ENCODE data around the gene SLC25A22.

DNA sequence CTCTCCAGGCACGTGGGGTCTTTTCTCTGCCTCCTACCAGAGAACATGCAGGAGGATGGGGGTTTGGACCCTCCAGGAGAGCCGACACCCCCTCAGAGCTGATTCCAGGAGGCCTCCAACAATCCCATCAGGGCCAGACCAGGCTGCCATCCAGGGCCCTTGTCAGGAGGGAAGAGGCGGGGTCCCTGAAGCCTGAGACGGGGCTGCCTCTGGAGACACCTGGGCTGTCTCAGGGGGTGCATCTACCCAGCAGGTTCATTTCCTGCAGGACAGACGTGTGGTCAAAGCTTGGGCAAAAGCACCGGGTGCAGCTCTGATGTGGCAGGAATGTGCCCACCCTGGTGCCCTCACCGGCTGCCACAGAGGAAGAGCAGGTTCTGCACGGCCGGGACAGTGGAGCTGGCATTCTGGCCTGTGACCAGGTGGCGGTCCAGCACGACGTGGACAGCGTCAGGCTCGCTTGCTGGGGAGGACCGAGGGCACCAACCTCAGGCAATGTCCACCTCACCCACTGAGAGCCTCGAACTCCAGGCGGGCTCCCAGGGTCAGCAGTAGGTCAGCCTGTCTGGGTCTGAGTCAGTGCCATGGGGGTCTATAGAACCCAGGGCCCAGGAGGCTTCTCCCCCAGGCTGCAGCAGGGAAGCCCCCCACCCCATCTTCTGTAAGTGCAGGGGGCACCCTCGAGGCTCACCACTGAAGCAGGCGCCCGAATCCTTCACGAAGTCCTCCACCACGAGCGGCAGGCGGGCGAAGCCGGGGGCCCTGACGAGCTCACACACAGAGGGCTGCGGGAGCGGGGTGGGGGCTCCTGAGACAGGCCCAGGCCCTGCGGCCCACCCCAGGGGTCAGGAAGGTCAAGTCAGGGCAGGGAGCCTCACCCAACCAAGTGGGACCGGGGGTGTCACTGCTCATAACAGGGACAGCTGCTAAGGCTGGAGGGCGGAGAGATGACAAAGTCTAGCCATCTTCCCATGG, 27.2 kb downstream of the SLC25A22 start:
- no peak for TF ChIP-seq CTCF (IDR thresholded peaks at IDR 0.05)
- TF ChIP-seq POLR2A (IDR thresholded peaks at IDR 0.05) = no peak

Data from testis (tissue), 2 donors.